ENCODE measurements around the gene SLPI.

Gene SLPI

GRCh38 chr20:45254383-45255262 lies at the start of gene SLPI:
TSS of gene SLPI (minus strand) at chr20:45254564. CDS start at chr20:45254543, 21 bp downstream.
- DNase-seq (ENCODE audit: low read depth in 2 of 3, low spot score in 1 of 3): no peak

- DNase-seq (ENCODE audit: low read depth in 2 of 3, low spot score in 1 of 3): no peak
Measured at GRCh38 chr20:45303586-45304463, 49.5 kb upstream of the SLPI start.

- no peak for DNase-seq (ENCODE audit: low read depth in 2 of 3, low spot score in 1 of 3)
Measured at GRCh38 chr20:45301824-45302271, 47.5 kb upstream of the SLPI start.

GRCh38 chr20:45300961-45301360 lies 46.6 kb upstream of the SLPI start:
- peak in 2 of 3 donors; percentile 27 to 51 for DNase-seq (ENCODE audit: low read depth in 2 of 3, low spot score in 1 of 3)

GRCh38 chr20:45299786-45300185 lies 45.4 kb upstream of the SLPI start:
- no peak for DNase-seq (ENCODE audit: low read depth in 2 of 3, low spot score in 1 of 3)

- no peak for DNase-seq (ENCODE audit: low read depth in 2 of 3, low spot score in 1 of 3)
Measured at GRCh38 chr20:45297786-45298497, 43.6 kb upstream of the SLPI start.

GRCh38 chr20:45294659-45295058 lies 40.3 kb upstream of the SLPI start:
- DNase-seq (ENCODE audit: low read depth in 2 of 3, low spot score in 1 of 3): no peak

- DNase-seq (ENCODE audit: low read depth in 2 of 3, low spot score in 1 of 3): no peak
Measured at GRCh38 chr20:45294003-45294368, 39.6 kb upstream of the SLPI start.

- peak; percentile 72 to 93 (median 79) for DNase-seq (ENCODE audit: low read depth in 2 of 3, low spot score in 1 of 3)
Measured at GRCh38 chr20:45293041-45294002, 39.0 kb upstream of the SLPI start.

GRCh38 chr20:45292343-45292742 lies 38.0 kb upstream of the SLPI start:
- no peak for DNase-seq (ENCODE audit: low read depth in 2 of 3, low spot score in 1 of 3)

- no peak for DNase-seq (ENCODE audit: low read depth in 2 of 3, low spot score in 1 of 3)
Measured at GRCh38 chr20:45291526-45291925, 37.2 kb upstream of the SLPI start.

- peak; percentile 59 to 66 (median 66) for DNase-seq (ENCODE audit: low read depth in 2 of 3, low spot score in 1 of 3)
Measured at GRCh38 chr20:45290677-45291355, 36.5 kb upstream of the SLPI start.

- DNase-seq (ENCODE audit: low read depth in 2 of 3, low spot score in 1 of 3): no peak
Measured at GRCh38 chr20:45289942-45290676, 35.7 kb upstream of the SLPI start.

GRCh38 chr20:45288860-45289259 lies 34.5 kb upstream of the SLPI start:
- no peak for DNase-seq (ENCODE audit: low read depth in 2 of 3, low spot score in 1 of 3)

GRCh38 chr20:45288376-45288775 lies 34.0 kb upstream of the SLPI start:
- DNase-seq (ENCODE audit: low read depth in 2 of 3, low spot score in 1 of 3): no peak

GRCh38 chr20:45283551-45284057 lies 29.2 kb upstream of the SLPI start:
- DNase-seq (ENCODE audit: low read depth in 2 of 3, low spot score in 1 of 3): no peak

GRCh38 chr20:45282700-45283550 lies 28.6 kb upstream of the SLPI start:
- no peak for DNase-seq (ENCODE audit: low read depth in 2 of 3, low spot score in 1 of 3)

GRCh38 chr20:45279992-45280391 lies 25.6 kb upstream of the SLPI start:
- DNase-seq (ENCODE audit: low read depth in 2 of 3, low spot score in 1 of 3): no peak

Data from stimulated activated CD4-positive, alpha-beta T cell treated with anti-CD3 and anti-CD28 coated beads, Interleukin-12 subunit alpha, Interleukin-12 subunit beta, amount 100 ng/mL, for 48 hours (primary cell).